Measurements from ENCODE around the gene CNBD2. TPM values are rescaled to one million over a fixed set of nuclear protein-coding genes. Genes with fewer than 3 reads are reported as not detected.
"Not testable (repeated sequence)": the region's sequence is repeated elsewhere in the genome, so short reads cannot be mapped to it uniquely, and the experiment has no call there.

CNBD2 gene
- total and polyA plus RNA-seq, 4 experiments from 2014 or later: 6.7 to 8.2 (median 7.5) TPM

DNA sequence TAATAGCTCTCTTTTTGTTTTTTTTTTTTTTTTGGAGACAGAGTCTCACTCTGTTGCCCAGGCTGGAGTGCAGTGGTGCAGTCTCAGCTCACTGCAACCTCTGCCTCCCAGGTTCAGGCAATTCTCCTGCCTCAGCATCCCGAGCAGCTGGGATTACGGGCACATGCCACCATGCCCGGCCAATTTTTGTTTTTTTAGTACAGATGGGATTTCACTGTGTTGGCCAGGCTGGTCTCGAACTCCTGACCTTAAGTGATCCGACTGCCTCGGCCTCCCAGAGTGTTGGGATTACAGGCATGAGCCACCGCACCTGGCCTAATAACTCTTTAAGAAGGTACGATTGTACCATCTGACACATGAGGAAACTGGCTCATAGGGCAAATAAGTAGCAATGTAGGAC lies 28.1 kb downstream of the CNBD2 start:
- CTCF ChIA-PET (ENCODE audit: partially characterized antibody): interaction anchor here (1.0 to 12.2 kb wide), 5 partner anchors 12 to 200 kb away, joined by 3 to 517 read pairs (median 4); no protein-coding TSS in a partner anchor
- H3K36me3 ChIP-seq (ENCODE audit: insufficient read depth, low read length); H3K36me3 Mint-ChIP-seq; H3K27me3 ChIP-seq (ENCODE audit: insufficient read depth, low read length); DNase-seq; H3K27me3 Mint-ChIP-seq; H3K9me3 ChIP-seq (ENCODE audit: control insufficient read depth in 1 of 2, low read length in 2 of 2); H3K27ac ChIP-seq (ENCODE audit: low read depth, low read length); H3K4me3 ChIP-seq (ENCODE audit: low read length in 2 of 2); H3K9me3 Mint-ChIP-seq; H3K4me3 Mint-ChIP-seq; H3K4me1 Mint-ChIP-seq; H3K4me1 ChIP-seq (ENCODE audit: insufficient read depth, low read length); POLR2A ChIA-PET (ENCODE audit: partially characterized antibody): not testable (repeated sequence)
- intact Hi-C loops (cut with micrococcal nuclease): loop anchor here (10.0 kb wide), 1 partner anchor 68 kb away; no protein-coding TSS in a partner anchor
- peak overlapping the region in 1 of 7 donors; percentile 12 for H3K27ac Mint-ChIP-seq

DNA sequence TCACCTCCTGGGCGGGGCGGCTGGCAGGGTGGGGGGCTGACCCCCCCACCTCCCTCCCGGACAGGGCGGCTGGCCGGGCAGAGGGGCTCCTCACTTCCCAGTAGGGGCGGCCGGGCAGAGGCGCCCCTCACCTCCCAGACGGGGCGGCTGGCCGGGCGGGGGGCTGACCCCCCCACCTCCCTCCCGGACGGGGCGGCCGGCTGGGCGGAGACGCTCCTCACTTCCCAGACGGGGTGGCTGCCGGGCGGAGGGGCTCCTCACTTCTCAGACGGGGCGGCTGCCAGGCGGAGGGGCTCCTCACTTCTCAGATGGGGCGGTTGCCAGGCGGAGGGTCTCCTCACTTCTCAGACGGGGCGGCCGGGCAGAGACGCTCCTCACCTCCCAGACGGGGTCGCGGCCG lies 32.9 kb downstream of the CNBD2 start:
- H3K27ac Mint-ChIP-seq; H3K9me3 ChIP-seq (ENCODE audit: control insufficient read depth in 1 of 2, low read length in 2 of 2); CTCF ChIA-PET (ENCODE audit: partially characterized antibody); intact Hi-C loops (cut with micrococcal nuclease); H3K4me3 Mint-ChIP-seq; H3K36me3 ChIP-seq (ENCODE audit: insufficient read depth, low read length); H3K27ac ChIP-seq (ENCODE audit: low read depth, low read length); H3K27me3 ChIP-seq (ENCODE audit: insufficient read depth, low read length); H3K4me1 ChIP-seq (ENCODE audit: insufficient read depth, low read length); H3K27me3 Mint-ChIP-seq; H3K4me1 Mint-ChIP-seq; POLR2A ChIA-PET (ENCODE audit: partially characterized antibody); H3K4me3 ChIP-seq (ENCODE audit: low read length in 2 of 2); DNase-seq: not testable (repeated sequence)
- H3K36me3 Mint-ChIP-seq: peaks cover 1 to 12% of the 10 kb centered on the region in 2 donors
- H3K9me3 Mint-ChIP-seq: peaks cover 0 to 19% (median 14%) of the 10 kb centered on the region in 8 donors

DNA sequence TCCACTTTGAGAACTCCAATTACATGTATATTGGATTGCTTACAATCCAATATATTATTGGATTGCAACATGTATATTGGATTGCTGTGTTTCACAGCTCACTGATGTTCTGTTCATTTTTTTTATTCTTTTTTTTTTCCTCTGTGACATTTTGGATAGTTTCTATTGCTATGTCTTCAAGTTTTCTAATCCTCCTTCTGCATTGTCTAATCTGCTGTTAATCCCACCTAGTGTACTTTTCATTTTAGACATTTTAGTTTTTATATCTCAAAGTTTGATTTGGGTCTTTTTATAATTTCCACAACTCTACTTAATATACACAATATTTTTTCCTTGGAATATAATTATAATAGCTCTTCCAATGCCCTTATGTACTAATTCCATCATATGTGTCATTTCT lies 34.5 kb downstream of the CNBD2 start:
- H3K36me3 ChIP-seq (ENCODE audit: insufficient read depth, low read length): no peaks in the 10 kb centered on the region
- Mint-ChIP-seq H3K27ac (no peak overlapping the region), H3K4me3 (no peak overlapping the region), H3K27me3 (peaks cover 4 to 8% of the 10 kb centered on the region in 2 donors), H3K9me3 (peaks cover 0 to 19% (median 14%) of the 10 kb centered on the region in 8 donors), H3K36me3 (peaks cover 1 to 12% of the 10 kb centered on the region in 2 donors), H3K4me1 (no peaks in the 10 kb centered on the region)
- H3K4me3 ChIP-seq (ENCODE audit: low read length in 2 of 2): no peak overlapping the region
- ChIA-PET POLR2A (ENCODE audit: partially characterized antibody) (no interaction called here), CTCF (ENCODE audit: partially characterized antibody) (interaction anchor here (1.3 to 2.3 kb wide), 3 partner anchors 9 to 136 kb away, joined by 4 to 18 read pairs (median 5); no protein-coding TSS in a partner anchor)
- no peak for DNase-seq
- H3K9me3 ChIP-seq (ENCODE audit: control insufficient read depth in 1 of 2, low read length in 2 of 2): no peaks in the 10 kb centered on the region
- H3K4me1 ChIP-seq (ENCODE audit: insufficient read depth, low read length): no peaks in the 10 kb centered on the region
- intact Hi-C loops (cut with micrococcal nuclease): no loop called here
- no peaks in the 10 kb centered on the region for H3K27me3 ChIP-seq (ENCODE audit: insufficient read depth, low read length)
- H3K27ac ChIP-seq (ENCODE audit: low read depth, low read length): no peak overlapping the region

DNA sequence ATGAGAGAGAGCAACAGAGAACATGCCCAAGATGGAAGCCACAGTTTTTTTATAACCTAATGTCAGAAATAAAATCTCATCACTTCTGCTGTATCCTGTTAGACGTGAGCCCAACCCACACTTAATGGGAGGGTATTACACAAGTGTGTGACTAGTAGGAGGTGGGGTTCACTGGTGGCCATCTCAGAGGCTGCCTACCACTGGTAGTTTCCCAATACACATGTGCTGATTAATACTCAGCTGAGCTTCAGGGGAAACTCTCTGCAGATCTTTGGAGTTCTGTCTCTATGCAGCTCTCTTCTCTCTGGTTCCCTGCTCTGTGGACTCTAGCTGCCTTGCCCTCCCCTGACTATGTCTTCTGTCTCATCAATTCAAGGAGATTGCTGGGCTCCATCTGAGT lies 35.7 kb downstream of the CNBD2 start:
- Mint-ChIP-seq H3K4me1 (no peaks in the 10 kb centered on the region), H3K9me3 (peaks cover 0 to 19% (median 14%) of the 10 kb centered on the region in 8 donors), H3K4me3 (no peak overlapping the region), H3K36me3 (peaks cover 1 to 12% of the 10 kb centered on the region in 2 donors), H3K27me3 (peaks cover 4 to 8% of the 10 kb centered on the region in 2 donors), H3K27ac (peak overlapping the region in 1 of 7 donors; percentile 70)
- Histone ChIP-seq H3K4me3 (ENCODE audit: low read length in 2 of 2) (no peak overlapping the region), H3K27ac (ENCODE audit: low read depth, low read length) (no peak overlapping the region), H3K4me1 (ENCODE audit: insufficient read depth, low read length) (no peaks in the 10 kb centered on the region), H3K36me3 (ENCODE audit: insufficient read depth, low read length) (no peaks in the 10 kb centered on the region), H3K9me3 (ENCODE audit: control insufficient read depth in 1 of 2, low read length in 2 of 2) (no peaks in the 10 kb centered on the region), H3K27me3 (ENCODE audit: insufficient read depth, low read length) (no peaks in the 10 kb centered on the region)
- CTCF ChIA-PET (ENCODE audit: partially characterized antibody): interaction anchor here (0.7 to 2.3 kb wide), 4 partner anchors 10 to 134 kb away, joined by 4 to 18 read pairs (median 4); no protein-coding TSS in a partner anchor
- POLR2A ChIA-PET (ENCODE audit: partially characterized antibody): no interaction called here
- intact Hi-C loops (cut with micrococcal nuclease): no loop called here
- no peak for DNase-seq

DNA sequence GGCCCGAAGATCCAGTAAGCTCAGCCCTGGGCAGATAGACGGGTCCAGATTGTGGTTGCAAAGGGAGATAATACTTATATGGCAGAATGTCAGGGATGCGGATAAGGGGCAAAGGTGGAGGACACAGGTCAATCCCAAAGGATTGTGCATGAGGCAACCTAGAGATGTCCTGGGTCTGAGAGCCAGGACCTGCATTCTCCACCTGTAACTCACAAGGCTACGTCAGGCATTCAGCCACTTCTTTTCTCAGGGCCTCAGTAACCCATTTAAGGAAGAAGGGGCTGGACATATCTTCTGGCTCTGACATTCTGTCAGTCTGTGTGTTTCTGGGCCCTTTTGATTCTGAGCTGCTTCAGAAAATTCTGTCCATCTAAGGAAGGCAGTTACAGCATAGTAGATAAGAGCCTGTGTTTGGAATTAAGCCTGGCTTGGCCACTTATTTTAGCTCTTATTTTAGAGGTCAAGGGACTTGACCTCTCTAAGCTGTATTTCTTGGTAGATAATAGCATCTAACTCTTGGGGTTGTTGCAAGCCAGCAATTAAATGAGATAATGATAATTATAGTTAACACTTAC lies 40.2 kb downstream of the CNBD2 start:
- Histone ChIP-seq H3K36me3 (ENCODE audit: insufficient read depth, low read length) (no peaks in the 10 kb centered on the region), H3K27ac (ENCODE audit: low read depth, low read length) (no peak overlapping the region), H3K27me3 (ENCODE audit: insufficient read depth, low read length) (no peaks in the 10 kb centered on the region), H3K4me3 (ENCODE audit: low read length in 2 of 2) (no peak overlapping the region), H3K9me3 (ENCODE audit: control insufficient read depth in 1 of 2, low read length in 2 of 2) (no peaks in the 10 kb centered on the region), H3K4me1 (ENCODE audit: insufficient read depth, low read length) (no peaks in the 10 kb centered on the region)
- Mint-ChIP-seq H3K4me1 (no peaks in the 10 kb centered on the region), H3K4me3 (no peak overlapping the region), H3K27me3 (peaks cover 0 to 5% of the 10 kb centered on the region in 2 donors), H3K27ac (no peak overlapping the region), H3K9me3 (peaks cover 0 to 9% (median 5%) of the 10 kb centered on the region in 8 donors), H3K36me3 (peaks cover 1 to 4% of the 10 kb centered on the region in 2 donors)
- ChIA-PET CTCF (ENCODE audit: partially characterized antibody) (interaction anchor here (1.3 to 1.4 kb wide), 3 partner anchors 12 to 16 kb away, joined by 3 to 5 read pairs (median 5); no protein-coding TSS in a partner anchor), POLR2A (ENCODE audit: partially characterized antibody) (interaction anchor here (0.6 kb wide), 1 partner anchor 10 kb away, joined by 3 read pairs; no protein-coding TSS in a partner anchor)
- DNase-seq: no peak
- intact Hi-C loops (cut with micrococcal nuclease): no loop called here

DNA sequence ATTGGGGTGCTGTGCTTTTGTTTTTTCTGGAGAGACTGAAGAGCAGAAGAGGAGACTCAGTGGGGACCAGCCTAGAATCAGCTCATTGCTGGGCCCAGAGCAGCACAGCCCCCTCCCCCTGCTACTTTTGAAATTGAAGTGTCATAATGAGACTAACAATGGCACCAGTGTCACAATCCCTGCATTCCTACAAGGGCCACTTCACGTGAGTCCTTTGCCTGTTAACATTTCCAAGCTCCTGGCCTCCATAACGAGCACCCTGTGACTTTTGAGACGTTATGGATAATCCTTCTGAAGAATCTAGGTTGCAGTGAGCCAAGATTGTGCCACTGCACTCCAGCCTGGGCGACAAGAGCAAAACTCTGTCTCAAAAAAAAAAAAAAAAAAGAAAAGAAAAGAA lies 41.7 kb downstream of the CNBD2 start:
- H3K27me3 Mint-ChIP-seq: peaks cover 0 to 2% of the 10 kb centered on the region in 2 donors
- CTCF ChIA-PET (ENCODE audit: partially characterized antibody): interaction anchor here (0.6 to 1.5 kb wide), 3 partner anchors 17 to 1021 kb away, joined by 3 to 4 read pairs (median 3); no protein-coding TSS in a partner anchor

DNA sequence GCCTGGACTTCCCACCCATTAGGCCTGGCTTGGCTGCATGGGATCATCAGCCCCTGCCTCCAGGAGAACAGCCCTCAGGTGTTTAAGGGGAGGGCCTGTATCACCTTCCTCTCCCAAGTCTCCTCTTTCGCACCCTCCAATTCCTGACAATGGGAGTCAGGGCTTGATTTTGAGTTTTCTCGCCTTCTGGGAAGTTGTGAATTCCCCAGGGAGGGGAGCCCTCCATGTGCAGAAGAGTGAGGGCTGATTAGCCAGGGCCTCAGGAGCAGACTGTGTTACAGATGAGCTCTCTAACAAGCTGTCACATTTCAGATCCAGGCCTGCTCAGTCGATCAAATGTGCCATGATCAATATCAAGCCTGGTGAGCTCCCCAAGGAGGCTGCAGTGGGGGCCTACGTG lies 42.4 kb downstream of the CNBD2 start:
- Histone ChIP-seq H3K27me3 (ENCODE audit: insufficient read depth, low read length) (no peaks in the 10 kb centered on the region), H3K4me3 (ENCODE audit: low read length in 2 of 2) (no peak overlapping the region), H3K9me3 (ENCODE audit: control insufficient read depth in 1 of 2, low read length in 2 of 2) (no peaks in the 10 kb centered on the region), H3K27ac (ENCODE audit: low read depth, low read length) (no peak overlapping the region), H3K36me3 (ENCODE audit: insufficient read depth, low read length) (no peaks in the 10 kb centered on the region), H3K4me1 (ENCODE audit: insufficient read depth, low read length) (no peaks in the 10 kb centered on the region)
- H3K27ac Mint-ChIP-seq: no peak overlapping the region
- intact Hi-C loops (cut with micrococcal nuclease): no loop called here
- no peaks in the 10 kb centered on the region for H3K27me3 Mint-ChIP-seq
- no peak for DNase-seq
- H3K36me3 Mint-ChIP-seq: no peaks in the 10 kb centered on the region
- CTCF ChIA-PET (ENCODE audit: partially characterized antibody): interaction anchor here (1.6 kb wide), 1 partner anchor 18 kb away, joined by 8 read pairs; no protein-coding TSS in a partner anchor
- peaks cover 0 to 2% (median 0%) of the 10 kb centered on the region in 8 donors for H3K9me3 Mint-ChIP-seq
- H3K4me1 Mint-ChIP-seq: no peaks in the 10 kb centered on the region
- POLR2A ChIA-PET (ENCODE audit: partially characterized antibody): no interaction called here
- H3K4me3 Mint-ChIP-seq: no peak overlapping the region

More for the DNA sequence above, 41.7 kb downstream of the CNBD2 start:
- Mint-ChIP-seq H3K9me3 (peaks cover 0 to 2% (median 0%) of the 10 kb centered on the region in 8 donors), H3K4me1 (no peaks in the 10 kb centered on the region), H3K36me3 (no peaks in the 10 kb centered on the region), H3K27ac (no peak overlapping the region), H3K4me3 (no peak overlapping the region)
- no peak for DNase-seq
- Histone ChIP-seq H3K9me3 (ENCODE audit: control insufficient read depth in 1 of 2, low read length in 2 of 2) (no peaks in the 10 kb centered on the region), H3K4me3 (ENCODE audit: low read length in 2 of 2) (no peak overlapping the region), H3K4me1 (ENCODE audit: insufficient read depth, low read length) (no peaks in the 10 kb centered on the region), H3K27me3 (ENCODE audit: insufficient read depth, low read length) (no peaks in the 10 kb centered on the region), H3K27ac (ENCODE audit: low read depth, low read length) (no peak overlapping the region), H3K36me3 (ENCODE audit: insufficient read depth, low read length) (no peaks in the 10 kb centered on the region)
- POLR2A ChIA-PET (ENCODE audit: partially characterized antibody): interaction anchor here (1.0 kb wide), 1 partner anchor 19 kb away, joined by 3 read pairs; no protein-coding TSS in a partner anchor
- intact Hi-C loops (cut with micrococcal nuclease): no loop called here

Measured in CD4-positive, alpha-beta memory T cell (primary cell).